HL-60 (cell line): ENCODE measurements around the gene SLC25A18.

ENCODE experiments used
- POLR2AphosphoS5 ChIP-seq: IDR thresholded peaks from 2 replicates; pipeline ENCODE4 v1.6.1; 2012; ENCODE audit warnings: low read depth
- TF ChIP-seq, protein P1 (sequence below): IDR thresholded peaks from one replicate; pipeline ENCODE4 v1.5.1; 2011; ENCODE audit warnings: low read length, control low read depth, inconsistent platforms; ENCODE audit not compliant: insufficient read depth
- TF ChIP-seq, protein P2 (sequence below): IDR thresholded peaks from 2 replicates; pipeline ENCODE4 v1.6.1; 2012; ENCODE audit warnings: low read depth; ENCODE audit not compliant: insufficient replicate concordance

DNA sequence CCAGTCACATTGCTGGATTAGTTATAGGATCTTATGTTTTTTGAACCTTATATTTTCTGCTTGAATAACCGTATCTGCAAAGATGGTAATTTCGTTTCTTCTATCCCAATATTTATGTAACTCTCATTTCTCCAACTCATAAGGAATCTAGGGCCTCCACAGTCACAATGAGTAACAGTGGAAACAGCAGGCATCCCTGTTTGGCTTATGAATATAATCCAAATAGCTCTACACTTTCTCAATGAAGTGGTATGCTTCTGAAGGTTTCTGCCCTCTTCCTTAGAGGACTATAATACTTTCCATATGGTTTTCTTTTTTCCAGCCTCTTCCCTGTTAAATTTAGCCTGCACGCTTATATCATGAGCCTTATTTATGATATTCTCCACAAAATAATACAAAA lies 48.8 kb downstream of the SLC25A18 start:
- TF ChIP-seq, protein P1, sequence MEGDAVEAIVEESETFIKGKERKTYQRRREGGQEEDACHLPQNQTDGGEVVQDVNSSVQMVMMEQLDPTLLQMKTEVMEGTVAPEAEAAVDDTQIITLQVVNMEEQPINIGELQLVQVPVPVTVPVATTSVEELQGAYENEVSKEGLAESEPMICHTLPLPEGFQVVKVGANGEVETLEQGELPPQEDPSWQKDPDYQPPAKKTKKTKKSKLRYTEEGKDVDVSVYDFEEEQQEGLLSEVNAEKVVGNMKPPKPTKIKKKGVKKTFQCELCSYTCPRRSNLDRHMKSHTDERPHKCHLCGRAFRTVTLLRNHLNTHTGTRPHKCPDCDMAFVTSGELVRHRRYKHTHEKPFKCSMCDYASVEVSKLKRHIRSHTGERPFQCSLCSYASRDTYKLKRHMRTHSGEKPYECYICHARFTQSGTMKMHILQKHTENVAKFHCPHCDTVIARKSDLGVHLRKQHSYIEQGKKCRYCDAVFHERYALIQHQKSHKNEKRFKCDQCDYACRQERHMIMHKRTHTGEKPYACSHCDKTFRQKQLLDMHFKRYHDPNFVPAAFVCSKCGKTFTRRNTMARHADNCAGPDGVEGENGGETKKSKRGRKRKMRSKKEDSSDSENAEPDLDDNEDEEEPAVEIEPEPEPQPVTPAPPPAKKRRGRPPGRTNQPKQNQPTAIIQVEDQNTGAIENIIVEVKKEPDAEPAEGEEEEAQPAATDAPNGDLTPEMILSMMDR = no peak
- TF ChIP-seq, protein P2, sequence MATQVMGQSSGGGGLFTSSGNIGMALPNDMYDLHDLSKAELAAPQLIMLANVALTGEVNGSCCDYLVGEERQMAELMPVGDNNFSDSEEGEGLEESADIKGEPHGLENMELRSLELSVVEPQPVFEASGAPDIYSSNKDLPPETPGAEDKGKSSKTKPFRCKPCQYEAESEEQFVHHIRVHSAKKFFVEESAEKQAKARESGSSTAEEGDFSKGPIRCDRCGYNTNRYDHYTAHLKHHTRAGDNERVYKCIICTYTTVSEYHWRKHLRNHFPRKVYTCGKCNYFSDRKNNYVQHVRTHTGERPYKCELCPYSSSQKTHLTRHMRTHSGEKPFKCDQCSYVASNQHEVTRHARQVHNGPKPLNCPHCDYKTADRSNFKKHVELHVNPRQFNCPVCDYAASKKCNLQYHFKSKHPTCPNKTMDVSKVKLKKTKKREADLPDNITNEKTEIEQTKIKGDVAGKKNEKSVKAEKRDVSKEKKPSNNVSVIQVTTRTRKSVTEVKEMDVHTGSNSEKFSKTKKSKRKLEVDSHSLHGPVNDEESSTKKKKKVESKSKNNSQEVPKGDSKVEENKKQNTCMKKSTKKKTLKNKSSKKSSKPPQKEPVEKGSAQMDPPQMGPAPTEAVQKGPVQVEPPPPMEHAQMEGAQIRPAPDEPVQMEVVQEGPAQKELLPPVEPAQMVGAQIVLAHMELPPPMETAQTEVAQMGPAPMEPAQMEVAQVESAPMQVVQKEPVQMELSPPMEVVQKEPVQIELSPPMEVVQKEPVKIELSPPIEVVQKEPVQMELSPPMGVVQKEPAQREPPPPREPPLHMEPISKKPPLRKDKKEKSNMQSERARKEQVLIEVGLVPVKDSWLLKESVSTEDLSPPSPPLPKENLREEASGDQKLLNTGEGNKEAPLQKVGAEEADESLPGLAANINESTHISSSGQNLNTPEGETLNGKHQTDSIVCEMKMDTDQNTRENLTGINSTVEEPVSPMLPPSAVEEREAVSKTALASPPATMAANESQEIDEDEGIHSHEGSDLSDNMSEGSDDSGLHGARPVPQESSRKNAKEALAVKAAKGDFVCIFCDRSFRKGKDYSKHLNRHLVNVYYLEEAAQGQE = no peak
- TF ChIP-seq POLR2AphosphoS5 = no peak
